PC-3 (cell line): ENCODE measurements around the gene DEK. TPM values are rescaled to one million over a fixed set of nuclear protein-coding genes. Genes with fewer than 3 reads are reported as not detected.
A peak's percentile ranks its signal among the peaks of the same experiment; 100 is the strongest.

Experiments used
- ATAC-seq: fragments of 200-7000 bp; cut with Tn5 transposase; 2 replicates; pipeline ENCODE4 v1.9.1; 2020; ENCODE audit warnings: mild to moderate bottlenecking, moderate library complexity
- BruUV-seq: library from RNA; stranded (reverse); fragments of 400-500 nt; replicated peaks from 2 replicates; lab custom pipeline; 2021; lab: Mats Ljungman, UMichigan
- CTCF ChIA-PET: fragments of 300-600 bp; sonication (Branson Sonifier 250); formaldehyde crosslinking; loops from one replicate; lab custom pipeline; 2022; ENCODE audit warnings: antibody characterized with exemption; lab: Charles Lee
- POLR2A ChIA-PET: fragments of 300-600 bp; sonication (Branson Sonifier 250); formaldehyde crosslinking; loops from one replicate; lab custom pipeline; 2022; ENCODE audit warnings: antibody characterized with exemption; ENCODE audit not compliant: unreplicated experiment; lab: Charles Lee
- DNase-seq: peaks from one replicate; pipeline ENCODE4 v3.0.0-alpha.2; 2015
- H2AFZ ChIP-seq: fragments of 300-600 bp; sonication (generic); 2 replicates; pipeline ENCODE4 v1.6.0; 2016; ENCODE audit warnings: antibody characterized with exemption, low read length
- H3F3A ChIP-seq: fragments of 300-600 bp; sonication (generic); one replicate; pipeline ENCODE4 v1.6.0; 2017; ENCODE audit warnings: antibody characterized with exemption, low read length, control low read depth, mild to moderate bottlenecking; ENCODE audit not compliant: unreplicated experiment
- H3K27ac ChIP-seq: fragments of 300-600 bp; sonication (generic); 2 replicates; pipeline ENCODE4 v1.5.1; 2016; ENCODE audit warnings: mild to moderate bottlenecking, low read length
- H3K27me3 ChIP-seq: fragments of 300-600 bp; sonication (generic); 2 replicates; pipeline ENCODE4 v1.6.1; 2016; ENCODE audit warnings: low read length, mixed read lengths
- H3K36me3 ChIP-seq: fragments of 300-600 bp; sonication (generic); 2 replicates; pipeline ENCODE4 v1.6.1; 2016; ENCODE audit warnings: low read depth, mixed run types, low read length, mixed read lengths
- H3K4me1 ChIP-seq: fragments of 300-600 bp; sonication (generic); 2 replicates; pipeline ENCODE4 v1.5.1; 2016; ENCODE audit warnings: low read length; ENCODE audit not compliant: insufficient read depth
- H3K4me2 ChIP-seq: fragments of 300-600 bp; sonication (generic); 2 replicates; pipeline ENCODE4 v1.6.0; 2016; ENCODE audit warnings: low read length
- H3K4me3 ChIP-seq: fragments of 300-600 bp; sonication (generic); 2 replicates; pipeline ENCODE4 v1.5.1; 2016; ENCODE audit warnings: mild to moderate bottlenecking, low read length, mixed read lengths
- H3K79me2 ChIP-seq: fragments of 300-600 bp; sonication (generic); 2 replicates; pipeline ENCODE4 v1.6.1; 2017; ENCODE audit warnings: low read length, mixed read lengths
- H3K9ac ChIP-seq: fragments of 300-600 bp; sonication (generic); 2 replicates; pipeline ENCODE4 v1.6.0; 2016; ENCODE audit warnings: mild to moderate bottlenecking, low read length
- H3K9me2 ChIP-seq: fragments of 300-600 bp; sonication (generic); replicated peaks from 2 replicates; pipeline ENCODE4 v1.6.1; 2016; ENCODE audit warnings: mixed run types, low read length, mixed read lengths
- H3K9me3 ChIP-seq: fragments of 300-600 bp; sonication (generic); 2 replicates; pipeline ENCODE4 v1.6.1; 2016; ENCODE audit warnings: low read length, mixed read lengths
- H4K20me1 ChIP-seq: fragments of 300-600 bp; sonication (generic); 2 replicates; pipeline ENCODE4 v1.6.1; 2016; ENCODE audit warnings: low read length, mixed read lengths
- EZH2 ChIP-seq: fragments of 300-600 bp; sonication (generic); IDR thresholded peaks from one replicate; pipeline ENCODE4 v1.6.1; 2017; ENCODE audit warnings: antibody characterized with exemption, mild to moderate bottlenecking, low read length; ENCODE audit not compliant: unreplicated experiment
- EZH2phosphoT487 ChIP-seq: fragments of 300-600 bp; sonication (generic); IDR thresholded peaks from 2 replicates; pipeline ENCODE4 v1.6.1; 2018; ENCODE audit warnings: mild to moderate bottlenecking, antibody characterized with exemption, low read length, borderline replicate concordance
- intact Hi-C: fragments of 100-400 bp; cut with micrococcal nuclease; formaldehyde crosslinking; loops from 2 replicates; pipeline ENCODE4 v1.9.0; 2023
- total RNA-seq: library from RNA; depleted of rRNA; stranded (reverse); fragments of >200 nt; gene quantifications from 2 replicates; pipeline ENCODE4 v1.2.3, GENCODE V29; 2014
- TF ChIP-seq, protein P1 (sequence below): fragments of 300-600 bp; sonication (generic); conservative IDR thresholded peaks from 2 replicates; pipeline ENCODE4 v1.5.1; 2017; ENCODE audit warnings: antibody characterized with exemption, low read depth, mild to moderate bottlenecking, low read length

The DEK gene
- total RNA-seq, 1 experiment from 2014 or later: 155 TPM

DNA sequence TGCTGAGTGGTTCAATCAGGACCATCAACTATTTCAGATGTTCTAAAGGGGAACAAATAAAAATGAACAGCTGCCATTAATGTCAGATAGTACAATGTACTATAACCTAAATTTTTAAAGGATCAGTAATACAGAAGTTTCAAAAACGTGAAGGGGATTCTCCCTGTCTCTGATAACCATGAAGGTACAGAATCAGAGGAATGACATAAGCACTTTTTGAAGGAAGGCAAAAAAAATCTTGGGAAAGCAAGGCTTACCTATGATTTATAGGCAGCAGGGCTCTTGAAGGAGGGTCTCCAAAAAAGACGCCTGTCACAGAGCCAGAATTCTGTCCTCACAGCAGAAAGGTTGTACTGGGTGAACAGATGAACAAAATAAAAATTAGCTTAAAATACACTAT lies 20.1 kb downstream of the DEK start:
- H3K4me3 ChIP-seq: no peak overlapping the region
- ChIA-PET CTCF (no interaction called here), POLR2A (no interaction called here)
- no TSS peak for BruUV-seq
- H3K36me3 ChIP-seq: peaks cover 69% of the 10 kb centered on the region
- intact Hi-C loops: loop anchor here (10.0 kb wide), 1 partner anchor 379 kb away; no protein-coding TSS in a partner anchor
- H3F3A ChIP-seq: peaks cover 8% of the 10 kb centered on the region
- peaks cover 23% of the 10 kb centered on the region for H4K20me1 ChIP-seq
- ATAC-seq (no peak), DNase-seq (no peak)
- no peak overlapping the region for H3K27ac ChIP-seq
- no peak overlapping the region for H2AFZ ChIP-seq
- no peak overlapping the region for H3K9ac ChIP-seq
- no peak overlapping the region for H3K4me2 ChIP-seq
- H3K79me2 ChIP-seq: peaks cover 59% of the 10 kb centered on the region
- no peaks in the 10 kb centered on the region for H3K9me2 ChIP-seq
- TF ChIP-seq, protein P1, sequence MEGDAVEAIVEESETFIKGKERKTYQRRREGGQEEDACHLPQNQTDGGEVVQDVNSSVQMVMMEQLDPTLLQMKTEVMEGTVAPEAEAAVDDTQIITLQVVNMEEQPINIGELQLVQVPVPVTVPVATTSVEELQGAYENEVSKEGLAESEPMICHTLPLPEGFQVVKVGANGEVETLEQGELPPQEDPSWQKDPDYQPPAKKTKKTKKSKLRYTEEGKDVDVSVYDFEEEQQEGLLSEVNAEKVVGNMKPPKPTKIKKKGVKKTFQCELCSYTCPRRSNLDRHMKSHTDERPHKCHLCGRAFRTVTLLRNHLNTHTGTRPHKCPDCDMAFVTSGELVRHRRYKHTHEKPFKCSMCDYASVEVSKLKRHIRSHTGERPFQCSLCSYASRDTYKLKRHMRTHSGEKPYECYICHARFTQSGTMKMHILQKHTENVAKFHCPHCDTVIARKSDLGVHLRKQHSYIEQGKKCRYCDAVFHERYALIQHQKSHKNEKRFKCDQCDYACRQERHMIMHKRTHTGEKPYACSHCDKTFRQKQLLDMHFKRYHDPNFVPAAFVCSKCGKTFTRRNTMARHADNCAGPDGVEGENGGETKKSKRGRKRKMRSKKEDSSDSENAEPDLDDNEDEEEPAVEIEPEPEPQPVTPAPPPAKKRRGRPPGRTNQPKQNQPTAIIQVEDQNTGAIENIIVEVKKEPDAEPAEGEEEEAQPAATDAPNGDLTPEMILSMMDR: no peak
- TF ChIP-seq EZH2: no peak
- TF ChIP-seq EZH2phosphoT487: no peak
- H3K9me3 ChIP-seq: no peaks in the 10 kb centered on the region
- H3K27me3 ChIP-seq: no peaks in the 10 kb centered on the region
- peaks cover 40% of the 10 kb centered on the region for H3K4me1 ChIP-seq

DNA sequence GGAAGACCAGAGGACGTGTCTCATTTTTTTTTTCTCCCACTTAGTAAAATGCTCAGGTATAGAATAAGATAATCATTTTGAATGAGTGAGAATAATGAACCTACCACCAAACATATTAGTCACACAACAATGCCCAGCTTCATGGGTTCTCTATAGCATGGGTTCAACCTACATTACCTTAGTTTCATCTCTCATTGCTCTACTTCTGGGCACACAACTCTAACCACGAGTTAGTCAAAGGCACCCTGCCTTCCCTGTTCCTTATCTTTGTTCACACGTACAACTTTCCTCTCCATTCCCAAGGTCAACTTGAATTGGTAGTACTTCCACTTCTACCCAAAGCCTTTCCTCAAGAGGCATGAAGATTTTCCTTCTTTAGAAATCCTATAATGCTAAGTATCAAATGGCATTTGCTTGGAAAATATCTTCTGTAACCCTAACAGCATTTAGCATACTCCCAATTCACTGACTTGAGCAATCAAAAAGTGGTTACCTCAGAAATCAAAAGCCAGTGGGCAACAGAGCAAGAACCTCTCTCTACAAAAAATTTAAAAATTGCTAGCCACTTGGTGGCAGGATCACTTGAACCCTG lies 20.9 kb downstream of the DEK start:
- intact Hi-C loops: loop anchor here (10.0 kb wide), 1 partner anchor 379 kb away; no protein-coding TSS in a partner anchor
- DNase-seq (no peak), ATAC-seq (no peak)
- Histone ChIP-seq H3K9me2 (no peaks in the 10 kb centered on the region), H3K36me3 (peaks cover 63% of the 10 kb centered on the region), H3K27ac (peak overlapping the region; percentile 74; the same call in 1 of the 2 replicates), H3K79me2 (peaks cover 53% of the 10 kb centered on the region), H3K27me3 (no peaks in the 10 kb centered on the region), H2AFZ (no peak overlapping the region), H3K4me2 (no peak overlapping the region), H3F3A (peaks cover 8% of the 10 kb centered on the region), H3K9ac (no peak overlapping the region), H3K9me3 (no peaks in the 10 kb centered on the region), H3K4me3 (no peak overlapping the region), H3K4me1 (peaks cover 40% of the 10 kb centered on the region), H4K20me1 (peaks cover 17% of the 10 kb centered on the region)
- ChIA-PET CTCF (no interaction called here), POLR2A (no interaction called here)
- TF ChIP-seq, protein P1: no peak
- no peak for TF ChIP-seq EZH2phosphoT487
- TF ChIP-seq EZH2: no peak
- BruUV-seq: no TSS peak
